Adrenal gland (tissue), 5 donors: Measurements from ENCODE around the gene EDEM3.

ENCODE experiments used
- CTCF ChIP-seq, 6 experiments: fragments of 450-650 bp in 4 of 6; fragments of 200-600 bp in 2 of 6; sonication (generic) in 1 of 6; IDR thresholded peaks; 1 replicate in 5 of 6; 2 replicates in 1 of 6; pipeline versions ENCODE4 v1.5.1 to v1.8.0; 2016 to 2021; ENCODE audit warnings: antibody characterized with exemption in 6 of 6, mild to moderate bottlenecking in 2 of 6, moderate library complexity in 1 of 6
- POLR2A ChIP-seq, 2 donors: fragments of 450-650 bp; IDR thresholded peaks; one replicate each; pipeline ENCODE4 v1.6.1; 2017; ENCODE audit warnings: antibody characterized with exemption in 2 of 2, mild to moderate bottlenecking in 2 of 2, moderate library complexity in 1 of 2
- donor health status: DM: no; HTN: no; CAD: no.

- TF ChIP-seq POLR2A (IDR thresholded peaks at IDR 0.05) (no peak), CTCF (IDR thresholded peaks at IDR 0.05) (no peak)
Measured at GRCh38 chr1:184800876-184801275, 46.2 kb upstream of the EDEM3 start.
